K562 (cell line): ENCODE results near the gene ELF2. TPM values are rescaled to one million over a fixed set of nuclear protein-coding genes. Genes with fewer than 3 reads are reported as not detected.

Experiments used
- AFF4 ChIP-seq: sonication (generic); formaldehyde crosslinking; IDR thresholded peaks from 2 replicates; pipeline ENCODE4 v1.8.0; 2023; ENCODE audit warnings: mild to moderate bottlenecking, missing genetic modification reagents
- FOS ChIP-seq: IDR thresholded peaks from 3 replicates; pipeline ENCODE4 v1.6.1; 2011; ENCODE audit not compliant: insufficient read length; ENCODE audit errors: extremely low read depth
- HBP1 ChIP-seq: fragments of 450-650 bp; formaldehyde crosslinking; IDR thresholded peaks from 2 replicates; pipeline ENCODE4 v1.4.0; 2022; ENCODE audit warnings: missing genetic modification characterization
- HNRNPUL1 ChIP-seq: fragments of 200-400 bp; formaldehyde crosslinking; IDR thresholded peaks from 2 replicates; pipeline ENCODE4 v1.6.1; 2017; ENCODE audit warnings: low read length
- REST ChIP-seq, 2 experiments: fragments of 450-650 bp; formaldehyde crosslinking in 1 of 2; IDR thresholded peaks; 2 replicates each; pipeline versions ENCODE4 v1.4.0 to v1.6.1; 2014 to 2020; ENCODE audit warnings: mild to moderate bottlenecking in 2 of 2, borderline replicate concordance in 1 of 2, low read depth in 1 of 2
- RHOXF2B ChIP-seq: fragments of 250-450 bp; sonication (Bioruptor Pico); conservative IDR thresholded peaks from 2 replicates; pipeline ENCODE4 v1.5.1; 2021
- SRSF3 ChIP-seq: fragments of 200-400 bp; formaldehyde crosslinking; IDR thresholded peaks from 2 replicates; pipeline ENCODE4 v1.6.1; 2016; ENCODE audit warnings: mild to moderate bottlenecking, low read length, moderate library complexity; ENCODE audit not compliant: insufficient read depth
- TCF3 ChIP-seq: sonication (generic); formaldehyde crosslinking; IDR thresholded peaks from 2 replicates; pipeline ENCODE4 v1.4.0; 2020; ENCODE audit warnings: mild to moderate bottlenecking, missing genetic modification reagents
- ZNF134 ChIP-seq: fragments of 250-450 bp; sonication (Bioruptor Pico); conservative IDR thresholded peaks from 2 replicates; pipeline ENCODE4 v1.4.0; 2020
- ZNF586 ChIP-seq: fragments of 450-650 bp; formaldehyde crosslinking; conservative IDR thresholded peaks from 2 replicates; pipeline ENCODE4 v1.4.0; 2020; ENCODE audit warnings: mild to moderate bottlenecking, moderate library complexity
- ZNF785 ChIP-seq: fragments of 250-450 bp; sonication (Bioruptor Pico); IDR thresholded peaks from 2 replicates; pipeline ENCODE4 v1.4.0; 2020; ENCODE audit warnings: mild to moderate bottlenecking
- polyA plus RNA-seq, 8 experiments: library from polyadenylated mRNA; depleted of rRNA in 4 of 8; stranded (reverse) in 5 of 8; unstranded in 3 of 8; fragments of >200 nt; fragmentation: Nextera tagmentation in 2 of 8; fragmentation: Illumina TruSeq in 1 of 8; extraction: Ambion mirVana in 2 of 8; extraction: Trizol in 1 of 8; gene quantifications; 2 replicates each; pipeline versions ENCODE4 v1.2.1 to v1.2.3, GENCODE V29; 2011 to 2014; ENCODE audit warnings: inconsistent platforms in 1 of 8, missing spikeins in 1 of 8
- total RNA-seq, 7 experiments: library from RNA; depleted of rRNA in 6 of 7; stranded (reverse); fragments of >200 nt in 6 of 7; fragmentation: Illumina TruSeq in 2 of 7; extraction: Trizol in 2 of 7; gene quantifications; 2 replicates each; pipeline versions ENCODE4 v1.2.1 to v1.2.3, GENCODE V29; 2011 to 2021; ENCODE audit warnings: low replicate concordance in 1 of 7
- TF ChIP-seq, protein P1 (sequence below): sonication (generic); formaldehyde crosslinking; IDR thresholded peaks from 2 replicates; pipeline ENCODE4 v1.8.0; 2022; ENCODE audit warnings: missing genetic modification reagents, mild to moderate bottlenecking, moderate library complexity, borderline replicate concordance

Gene ELF2
- total and polyA plus RNA-seq, 9 of the 15 experiments (the other 6 are each of a cell fraction or from before 2014, with no cell fraction given) = 9.4 to 58.7 (median 41.6) TPM

DNA sequence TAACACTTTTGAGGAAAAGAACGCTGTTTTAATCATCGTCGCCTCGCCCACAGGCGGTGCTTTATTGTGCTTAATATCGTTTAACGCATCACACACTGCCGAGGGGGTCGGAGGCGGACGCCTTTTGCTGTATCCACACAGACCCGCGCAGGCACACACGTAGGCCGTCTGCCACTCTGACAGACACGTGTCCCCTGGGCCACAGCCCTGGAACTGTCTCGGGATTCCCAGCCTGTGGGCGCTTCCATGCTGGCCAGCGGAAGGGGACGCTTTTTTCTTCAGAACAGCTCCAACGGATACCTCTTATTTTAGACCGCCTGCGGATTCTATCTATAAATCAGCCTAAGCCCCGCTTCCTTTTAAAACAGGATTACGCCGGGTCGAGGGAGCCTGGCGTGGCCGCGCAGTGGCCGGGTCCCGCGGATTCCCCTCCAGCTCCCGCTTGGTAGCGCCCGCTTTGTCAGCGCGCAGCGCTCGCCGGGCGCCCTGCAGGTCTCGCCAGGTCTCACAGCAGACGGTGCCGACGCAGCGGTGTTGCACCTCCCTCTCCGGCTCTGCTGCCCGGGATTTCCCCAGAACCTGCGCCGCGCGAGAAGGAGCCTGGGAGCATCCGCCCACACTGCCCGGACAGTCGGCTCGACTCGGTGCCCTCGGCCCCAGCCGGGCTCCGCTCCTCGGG, 161.6 kb downstream of the ELF2 start, which contains the start of gene NOCT (continued):
- TF ChIP-seq AFF4 (CRISPR knock-in tag) (0 out of 2 replicates have a peak, but pooled peaks have one; percentile 85), HNRNPUL1 (no peak), ZNF586 (no peak), REST (IDR thresholded peaks at IDR 0.05; ENCODE audit: borderline replicate concordance) (0 out of 2 replicates have a peak, but pooled peaks have one; percentile 3), REST (CRISPR knock-in tag; IDR thresholded peaks at IDR 0.05; ENCODE audit: low read depth) (0 out of 2 replicates have a peak, but pooled peaks have one; percentile 18), ZNF134 (CRISPR knock-in tag) (no peak), TCF3 (CRISPR knock-in tag) (peak; percentile 4; the same call in 1 of the 2 replicates), FOS (no peak), RHOXF2B (CRISPR knock-in tag) (no peak), HBP1 (CRISPR knock-in tag) (no peak), ZNF785 (CRISPR knock-in tag) (no peak), SRSF3 (no peak)
- TF ChIP-seq, protein P1, sequence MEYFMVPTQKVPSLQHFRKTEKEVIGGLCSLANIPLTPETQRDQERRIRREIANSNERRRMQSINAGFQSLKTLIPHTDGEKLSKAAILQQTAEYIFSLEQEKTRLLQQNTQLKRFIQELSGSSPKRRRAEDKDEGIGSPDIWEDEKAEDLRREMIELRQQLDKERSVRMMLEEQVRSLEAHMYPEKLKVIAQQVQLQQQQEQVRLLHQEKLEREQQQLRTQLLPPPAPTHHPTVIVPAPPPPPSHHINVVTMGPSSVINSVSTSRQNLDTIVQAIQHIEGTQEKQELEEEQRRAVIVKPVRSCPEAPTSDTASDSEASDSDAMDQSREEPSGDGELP = peak; percentile 86
